ENCODE results near the gene TAF11L9. TPM values are rescaled to one million over a fixed set of nuclear protein-coding genes. Genes with fewer than 3 reads are reported as not detected.
"Not testable (repeated sequence)": the region's sequence is repeated elsewhere in the genome, so short reads cannot be mapped to it uniquely, and the experiment has no call there.

The TAF11L9 gene
- not detected for total RNA-seq

DNA sequence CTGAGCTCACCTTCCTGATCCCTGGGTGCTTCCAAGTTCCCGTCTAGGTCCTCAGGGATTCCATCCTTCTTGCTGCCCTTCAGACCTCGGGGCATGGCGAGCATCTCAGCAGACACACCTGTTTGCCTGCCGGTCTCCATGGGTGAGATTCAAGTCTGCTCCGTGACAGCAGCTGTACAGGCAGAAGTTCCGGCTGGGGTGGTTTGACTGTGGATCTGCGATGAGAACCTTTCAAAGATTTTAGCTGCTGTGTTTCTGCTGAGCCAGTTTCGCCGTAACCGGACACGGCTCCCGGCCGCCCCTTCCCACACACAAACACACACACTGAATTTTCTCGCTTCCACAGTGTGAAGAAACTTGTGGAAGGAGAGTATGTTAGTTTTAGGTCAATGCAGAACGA is at the start of gene TAF11L9:
Gene TAF11L9, minus strand, starts transcription at position 140 of the 400 bp plus-strand sequence.
- H3K27me3 ChIP-seq; H3K36me3 ChIP-seq; H3K4me3 ChIP-seq; intact Hi-C loops (cut with DNase I); DNase-seq (ENCODE audit: extremely low spot score in 2 of 2); H3K9me3 ChIP-seq; H3K27ac ChIP-seq; H3K4me1 ChIP-seq: not testable (repeated sequence)

DNA sequence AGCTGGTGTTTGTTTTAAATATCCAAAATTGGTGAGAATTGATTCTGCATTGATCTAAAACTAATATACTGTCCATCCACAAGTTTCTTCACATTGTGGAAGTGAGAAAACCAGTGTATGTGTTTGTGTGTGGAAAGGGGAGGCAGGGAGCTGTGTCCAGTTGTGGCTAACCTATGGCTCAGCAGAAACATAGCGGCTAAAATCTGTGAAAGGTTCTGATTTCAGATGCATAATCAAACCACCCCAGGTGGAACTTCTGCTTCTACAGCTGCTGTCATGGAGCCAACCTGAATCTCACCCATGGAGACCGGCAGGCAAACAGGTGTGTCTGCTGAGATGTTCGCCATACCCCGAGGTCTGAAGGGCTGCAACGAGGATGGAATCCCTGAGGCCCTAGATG is 40.0 kb upstream of the TAF11L9 start, which contains the start of gene TAF11L14:
Gene TAF11L14, plus strand, starts transcription at position 301 of the 400 bp plus-strand sequence.
- TF ChIP-seq POLR2A (IDR thresholded peaks at IDR 0.05) = no peak
- no peak for TF ChIP-seq POLR2AphosphoS5 (IDR thresholded peaks at IDR 0.05; ENCODE audit: insufficient read depth in 1 of 2, low read depth in 1 of 2)
- no peak for DNase-seq (ENCODE audit: extremely low spot score in 2 of 2)

DNA sequence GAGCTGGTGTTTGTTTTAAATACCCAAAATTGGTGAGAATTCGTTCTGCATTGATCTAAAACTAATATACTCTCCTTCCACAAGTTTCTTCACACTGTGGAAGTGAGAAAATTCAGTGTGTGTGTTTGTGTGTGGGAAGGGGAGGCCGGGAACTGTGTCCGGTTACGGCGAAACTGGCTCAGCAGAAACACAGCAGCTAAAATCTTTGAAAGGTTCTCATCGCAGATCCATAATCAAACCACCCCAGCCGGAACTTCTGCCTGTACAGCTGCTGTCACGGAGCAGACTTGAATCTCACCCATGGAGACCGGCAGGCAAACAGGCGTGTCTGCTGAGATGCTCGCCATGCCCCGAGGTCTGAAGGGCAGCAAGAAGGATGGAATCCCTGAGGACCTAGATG is 37.6 kb upstream of the TAF11L9 start, which contains the start of gene TAF11L13:
Gene TAF11L13, plus strand, starts transcription at position 301 of the 400 bp plus-strand sequence.
- H3K36me3 ChIP-seq; H3K4me1 ChIP-seq; H3K27me3 ChIP-seq; H3K27ac ChIP-seq; intact Hi-C loops (cut with DNase I); H3K9me3 ChIP-seq; DNase-seq (ENCODE audit: extremely low spot score in 2 of 2); H3K4me3 ChIP-seq: not testable (repeated sequence)

More for the DNA sequence above, 40.0 kb upstream of the TAF11L9 start, which contains the start of gene TAF11L14:
- Histone ChIP-seq H3K4me3 (no peak within 1 kb of the TSS), H3K27ac (no peak within 1 kb of the TSS), H3K4me1 (no peaks in the 10 kb centered on the region), H3K9me3 (no peaks in the 10 kb centered on the region), H3K27me3 (no peaks in the 10 kb centered on the region), H3K36me3 (no peaks in the 10 kb centered on the region)
- intact Hi-C loops (cut with DNase I) = no loop called here

DNA sequence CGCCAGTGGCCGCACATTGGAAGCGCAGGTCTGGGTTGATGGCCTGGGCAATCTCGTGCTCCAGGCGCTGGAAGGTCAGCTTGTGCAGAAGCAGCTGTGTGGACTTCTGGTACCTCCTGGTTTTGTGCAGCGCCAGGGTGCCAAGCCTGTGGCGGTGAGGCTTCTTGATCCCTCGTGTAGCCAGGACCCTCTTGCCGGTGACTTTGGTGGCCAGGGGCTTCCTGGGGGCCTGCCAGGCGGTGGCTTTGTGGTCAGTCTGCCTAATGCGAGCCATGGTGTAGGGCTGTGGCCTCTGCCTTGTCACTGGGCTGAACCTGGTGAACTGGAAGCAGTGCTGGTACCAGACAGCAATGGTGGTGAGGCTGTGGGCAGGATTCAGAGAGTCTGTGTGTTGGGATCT is 31.5 kb upstream of the TAF11L9 start:
- DNase-seq (ENCODE audit: extremely low spot score in 2 of 2) = no peak
- Histone ChIP-seq H3K9me3 (no peaks in the 10 kb centered on the region), H3K27me3 (no peaks in the 10 kb centered on the region), H3K4me3 (no peak overlapping the region), H3K27ac (no peak overlapping the region), H3K4me1 (no peaks in the 10 kb centered on the region), H3K36me3 (no peaks in the 10 kb centered on the region)
- TF ChIP-seq, protein P1, sequence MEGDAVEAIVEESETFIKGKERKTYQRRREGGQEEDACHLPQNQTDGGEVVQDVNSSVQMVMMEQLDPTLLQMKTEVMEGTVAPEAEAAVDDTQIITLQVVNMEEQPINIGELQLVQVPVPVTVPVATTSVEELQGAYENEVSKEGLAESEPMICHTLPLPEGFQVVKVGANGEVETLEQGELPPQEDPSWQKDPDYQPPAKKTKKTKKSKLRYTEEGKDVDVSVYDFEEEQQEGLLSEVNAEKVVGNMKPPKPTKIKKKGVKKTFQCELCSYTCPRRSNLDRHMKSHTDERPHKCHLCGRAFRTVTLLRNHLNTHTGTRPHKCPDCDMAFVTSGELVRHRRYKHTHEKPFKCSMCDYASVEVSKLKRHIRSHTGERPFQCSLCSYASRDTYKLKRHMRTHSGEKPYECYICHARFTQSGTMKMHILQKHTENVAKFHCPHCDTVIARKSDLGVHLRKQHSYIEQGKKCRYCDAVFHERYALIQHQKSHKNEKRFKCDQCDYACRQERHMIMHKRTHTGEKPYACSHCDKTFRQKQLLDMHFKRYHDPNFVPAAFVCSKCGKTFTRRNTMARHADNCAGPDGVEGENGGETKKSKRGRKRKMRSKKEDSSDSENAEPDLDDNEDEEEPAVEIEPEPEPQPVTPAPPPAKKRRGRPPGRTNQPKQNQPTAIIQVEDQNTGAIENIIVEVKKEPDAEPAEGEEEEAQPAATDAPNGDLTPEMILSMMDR (IDR thresholded peaks at IDR 0.05) = no peak
- TF ChIP-seq POLR2AphosphoS5 (IDR thresholded peaks at IDR 0.05; ENCODE audit: insufficient read depth in 1 of 2, low read depth in 1 of 2) (no peak), POLR2A (IDR thresholded peaks at IDR 0.05) (no peak)
- intact Hi-C loops (cut with DNase I) = no loop called here

- DNase-seq (ENCODE audit: extremely low spot score in 2 of 2) = no peak
- TF ChIP-seq POLR2A (IDR thresholded peaks at IDR 0.05) (no peak), POLR2AphosphoS5 (IDR thresholded peaks at IDR 0.05; ENCODE audit: insufficient read depth in 1 of 2, low read depth in 1 of 2) (no peak)
- TF ChIP-seq, protein P1 (IDR thresholded peaks at IDR 0.05) = no peak
- Histone ChIP-seq H3K4me3 (no peak overlapping the region), H3K27me3 (no peaks in the 10 kb centered on the region), H3K27ac (no peak overlapping the region), H3K9me3 (no peaks in the 10 kb centered on the region), H3K4me1 (no peaks in the 10 kb centered on the region), H3K36me3 (no peaks in the 10 kb centered on the region)
- intact Hi-C loops (cut with DNase I) = no loop called here
These were observed 26.4 kb upstream of the TAF11L9 start for GRCh38 chr5:17620627-17621026.

DNA sequence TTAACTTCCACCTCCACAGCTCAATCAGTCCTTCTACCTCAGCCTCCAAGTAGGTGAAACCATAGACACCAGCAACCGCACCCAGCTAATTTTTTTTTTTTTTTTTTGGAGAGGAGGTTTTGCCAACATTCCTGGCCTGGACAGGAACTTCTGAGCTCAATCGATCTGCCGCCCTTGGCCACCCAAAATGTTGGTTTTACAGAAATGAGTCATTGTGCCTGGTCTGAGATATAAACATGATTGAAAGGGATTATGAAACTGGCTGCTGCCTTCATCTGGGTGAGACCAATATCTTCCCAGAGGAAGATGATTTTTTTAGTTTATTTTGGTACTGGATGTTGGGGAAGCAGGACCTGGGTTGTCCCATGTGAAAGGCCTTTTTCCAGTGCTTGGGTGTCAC is 25.2 kb upstream of the TAF11L9 start:
- DNase-seq (ENCODE audit: extremely low spot score in 2 of 2) = no peak
- Histone ChIP-seq H3K36me3 (no peaks in the 10 kb centered on the region), H3K9me3 (no peaks in the 10 kb centered on the region), H3K27me3 (no peaks in the 10 kb centered on the region), H3K4me1 (no peaks in the 10 kb centered on the region), H3K27ac (no peak overlapping the region), H3K4me3 (no peak overlapping the region)
- intact Hi-C loops (cut with DNase I) = no loop called here
- no peak for TF ChIP-seq POLR2A (IDR thresholded peaks at IDR 0.05)
- TF ChIP-seq POLR2AphosphoS5 (IDR thresholded peaks at IDR 0.05; ENCODE audit: insufficient read depth in 1 of 2, low read depth in 1 of 2) = no peak
- TF ChIP-seq, protein P1 (IDR thresholded peaks at IDR 0.05) = no peak
